Measurements from ENCODE around the gene CT55. TPM values are rescaled to one million over a fixed set of nuclear protein-coding genes. Genes with fewer than 3 reads are reported as not detected.
"Not testable (repeated sequence)": the region's sequence is repeated elsewhere in the genome, so short reads cannot be mapped to it uniquely, and the experiment has no call there.

CT55 gene
- total and polyA plus RNA-seq, 2 of the 8 experiments (the other 6 are each of a cell fraction or from before 2014, with no cell fraction given): 0.15 TPM; not detected in 1

DNA sequence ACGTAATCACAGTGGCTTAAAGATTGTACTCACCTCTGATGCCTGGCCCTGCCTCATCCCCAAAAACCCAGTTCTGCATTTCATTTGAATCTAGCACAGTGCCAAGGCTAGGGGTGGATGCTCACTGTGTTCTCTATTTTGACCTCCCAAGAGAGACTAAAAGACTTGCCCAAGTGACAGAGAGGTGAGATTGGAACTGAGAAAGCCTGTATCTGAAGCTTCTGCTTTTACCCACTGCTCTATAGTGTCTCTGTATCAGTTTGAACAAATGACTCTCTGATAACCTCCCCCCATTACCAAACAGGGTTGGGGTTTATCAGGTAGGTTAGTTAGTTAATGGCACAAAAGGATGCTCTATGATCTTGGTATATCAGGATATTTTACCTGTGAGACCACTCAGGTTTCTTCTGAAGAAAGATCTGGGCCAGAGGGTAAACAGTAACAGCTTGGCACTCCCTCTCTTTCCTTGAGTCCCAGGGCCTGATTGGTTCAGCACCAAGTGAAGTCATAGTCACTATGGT, 51.1 kb downstream of the CT55 start, which contains the start of gene ETDB:
ETDB (minus strand) TSS at position 471 of the 521 bp plus-strand sequence. CDS start 1,265 bp downstream, outside the sequence.
- H4K91ac ChIP-seq (replicated peaks; ENCODE audit: insufficient read length, low read length); H3K36me3 ChIP-seq (ENCODE audit: control insufficient read depth in 2 of 4, insufficient read depth in 4 of 4, low read length in 3 of 4); H3K79me1 ChIP-seq (ENCODE audit: low read depth, low read length); H4K20me1 ChIP-seq (replicated peaks in 1 of 2; ENCODE audit: control insufficient read depth in 1 of 2, insufficient read depth in 2 of 2, low read length in 2 of 2); DNase-seq (ENCODE audit: low read depth in 1 of 2, low spot score in 2 of 2); H3K23ac ChIP-seq (ENCODE audit: insufficient read length); H2AFZ ChIP-seq (ENCODE audit: low read length); H3K27ac ChIP-seq (ENCODE audit: low read depth, low read length); H3K79me2 ChIP-seq (ENCODE audit: control insufficient read depth in 1 of 2, insufficient read depth in 2 of 2, low read length in 2 of 2); FAIRE-seq; H2BK12ac ChIP-seq (ENCODE audit: low read depth, low read length); H3K14ac ChIP-seq (ENCODE audit: insufficient read length); H3K4ac ChIP-seq (replicated peaks; ENCODE audit: insufficient read length, low read depth, low read length); H3K27me3 ChIP-seq (replicated peaks in 1 of 4; ENCODE audit: control insufficient read depth in 3 of 4, extremely low read depth in 1 of 4, insufficient read depth in 3 of 4, low read length in 3 of 4); H3K9ac ChIP-seq (replicated peaks in 1 of 4; ENCODE audit: extremely low read depth in 1 of 4, low read depth in 3 of 4, low read length in 3 of 4); H2BK20ac ChIP-seq (ENCODE audit: low read length); H3K56ac ChIP-seq (replicated peaks; ENCODE audit: insufficient read length, low read depth, low read length); H3K23me2 ChIP-seq (ENCODE audit: low read depth, low read length); POLR2A ChIA-PET (ENCODE audit: partially characterized antibody); H2AK5ac ChIP-seq (ENCODE audit: low read depth, low read length); H2BK15ac ChIP-seq (ENCODE audit: low read length); H3K4me1 ChIP-seq (replicated peaks in 1 of 4; ENCODE audit: control insufficient read depth in 3 of 4, insufficient read depth in 4 of 4, low read length in 3 of 4); H3K4me2 ChIP-seq (ENCODE audit: insufficient read depth in 1 of 2, low read depth in 2 of 2, low read length in 2 of 2); H4K5ac ChIP-seq (ENCODE audit: insufficient read length, low read depth, low read length); H3K9me3 ChIP-seq (ENCODE audit: insufficient read depth in 2 of 2, low read depth in 1 of 2, low read length in 1 of 2); CTCF ChIA-PET (ENCODE audit: partially characterized antibody); H3K4me3 ChIP-seq (ENCODE audit: extremely low read depth in 1 of 4, insufficient read depth in 2 of 4, low read depth in 3 of 4, low read length in 4 of 4); H4K8ac ChIP-seq (ENCODE audit: extremely low read depth, insufficient read depth, low read length); H2BK5ac ChIP-seq (ENCODE audit: low read depth, low read length); H2BK120ac ChIP-seq (replicated peaks; ENCODE audit: low read depth, low read length); H3K18ac ChIP-seq (ENCODE audit: extremely low read depth, low read length): not testable (repeated sequence)
- no CpG with 5 or more reads among the region's 1 CpG for WGBS, 2 experiments (ENCODE audit: extremely low coverage in 1 of 2, insufficient coverage in 1 of 2, insufficient read length in 1 of 2, insufficient replicate concordance in 2 of 2, low coverage in 1 of 2, low lambda C conversion rate in 2 of 2, missing lambda C conversion rate in 1 of 2)

DNA sequence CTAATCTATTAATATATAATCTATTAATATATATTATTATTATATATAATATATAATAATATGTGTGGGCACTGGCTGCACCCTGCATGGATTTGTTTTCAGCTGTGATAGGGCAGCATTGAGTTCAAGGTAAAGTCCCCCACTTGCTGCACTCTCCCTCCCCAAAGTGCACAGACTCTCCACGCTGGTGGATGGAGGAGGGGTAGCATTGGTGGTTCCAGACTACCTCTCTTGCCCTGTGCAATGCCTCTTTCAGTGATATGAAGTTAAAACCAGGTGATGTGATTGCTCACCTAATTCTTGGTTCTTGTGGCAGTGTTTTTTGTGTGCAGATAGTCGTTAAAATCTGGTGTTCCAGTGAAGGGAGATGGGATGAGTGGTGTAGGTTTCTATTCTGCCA, 55.1 kb downstream of the CT55 start:
- H3K9me3 ChIP-seq (ENCODE audit: insufficient read depth in 2 of 2, low read depth in 1 of 2, low read length in 1 of 2); H2BK120ac ChIP-seq (replicated peaks; ENCODE audit: low read depth, low read length); H3K79me2 ChIP-seq (ENCODE audit: control insufficient read depth in 1 of 2, insufficient read depth in 2 of 2, low read length in 2 of 2); H3K56ac ChIP-seq (replicated peaks; ENCODE audit: insufficient read length, low read depth, low read length); H4K5ac ChIP-seq (ENCODE audit: insufficient read length, low read depth, low read length); POLR2A ChIA-PET (ENCODE audit: partially characterized antibody); H4K91ac ChIP-seq (replicated peaks; ENCODE audit: insufficient read length, low read length); H3K14ac ChIP-seq (ENCODE audit: insufficient read length); H3K18ac ChIP-seq (ENCODE audit: extremely low read depth, low read length); H2BK20ac ChIP-seq (ENCODE audit: low read length); H4K20me1 ChIP-seq (replicated peaks in 1 of 2; ENCODE audit: control insufficient read depth in 1 of 2, insufficient read depth in 2 of 2, low read length in 2 of 2); H2AK5ac ChIP-seq (ENCODE audit: low read depth, low read length); H2BK15ac ChIP-seq (ENCODE audit: low read length); CTCF ChIA-PET (ENCODE audit: partially characterized antibody); H3K4me3 ChIP-seq (ENCODE audit: extremely low read depth in 1 of 4, insufficient read depth in 2 of 4, low read depth in 3 of 4, low read length in 4 of 4); H3K23ac ChIP-seq (ENCODE audit: insufficient read length); FAIRE-seq; H3K4ac ChIP-seq (replicated peaks; ENCODE audit: insufficient read length, low read depth, low read length); H3K36me3 ChIP-seq (ENCODE audit: control insufficient read depth in 2 of 4, insufficient read depth in 4 of 4, low read length in 3 of 4); H3K27ac ChIP-seq (ENCODE audit: low read depth, low read length); H3K27me3 ChIP-seq (replicated peaks in 1 of 4; ENCODE audit: control insufficient read depth in 3 of 4, extremely low read depth in 1 of 4, insufficient read depth in 3 of 4, low read length in 3 of 4); H2AFZ ChIP-seq (ENCODE audit: low read length); H2BK5ac ChIP-seq (ENCODE audit: low read depth, low read length); H3K23me2 ChIP-seq (ENCODE audit: low read depth, low read length); DNase-seq (ENCODE audit: low read depth in 1 of 2, low spot score in 2 of 2); H3K4me2 ChIP-seq (ENCODE audit: insufficient read depth in 1 of 2, low read depth in 2 of 2, low read length in 2 of 2); H3K4me1 ChIP-seq (replicated peaks in 1 of 4; ENCODE audit: control insufficient read depth in 3 of 4, insufficient read depth in 4 of 4, low read length in 3 of 4); H4K8ac ChIP-seq (ENCODE audit: extremely low read depth, insufficient read depth, low read length); H2BK12ac ChIP-seq (ENCODE audit: low read depth, low read length); H3K79me1 ChIP-seq (ENCODE audit: low read depth, low read length); H3K9ac ChIP-seq (replicated peaks in 1 of 4; ENCODE audit: extremely low read depth in 1 of 4, low read depth in 3 of 4, low read length in 3 of 4): not testable (repeated sequence)
- WGBS, 2 experiments (ENCODE audit: extremely low coverage in 1 of 2, insufficient coverage in 1 of 2, insufficient read length in 1 of 2, insufficient replicate concordance in 2 of 2, low coverage in 1 of 2, low lambda C conversion rate in 2 of 2, missing lambda C conversion rate in 1 of 2): no CpG with 5 or more reads among the region's 2 CpGs
